ENCODE measurements around the gene PIP5K1B. TPM values are rescaled to one million over a fixed set of nuclear protein-coding genes. Genes with fewer than 3 reads are reported as not detected.

PIP5K1B gene
- total and polyA plus RNA-seq, 2 experiments from 2014 or later: 1.3 to 2.8 TPM

DNA sequence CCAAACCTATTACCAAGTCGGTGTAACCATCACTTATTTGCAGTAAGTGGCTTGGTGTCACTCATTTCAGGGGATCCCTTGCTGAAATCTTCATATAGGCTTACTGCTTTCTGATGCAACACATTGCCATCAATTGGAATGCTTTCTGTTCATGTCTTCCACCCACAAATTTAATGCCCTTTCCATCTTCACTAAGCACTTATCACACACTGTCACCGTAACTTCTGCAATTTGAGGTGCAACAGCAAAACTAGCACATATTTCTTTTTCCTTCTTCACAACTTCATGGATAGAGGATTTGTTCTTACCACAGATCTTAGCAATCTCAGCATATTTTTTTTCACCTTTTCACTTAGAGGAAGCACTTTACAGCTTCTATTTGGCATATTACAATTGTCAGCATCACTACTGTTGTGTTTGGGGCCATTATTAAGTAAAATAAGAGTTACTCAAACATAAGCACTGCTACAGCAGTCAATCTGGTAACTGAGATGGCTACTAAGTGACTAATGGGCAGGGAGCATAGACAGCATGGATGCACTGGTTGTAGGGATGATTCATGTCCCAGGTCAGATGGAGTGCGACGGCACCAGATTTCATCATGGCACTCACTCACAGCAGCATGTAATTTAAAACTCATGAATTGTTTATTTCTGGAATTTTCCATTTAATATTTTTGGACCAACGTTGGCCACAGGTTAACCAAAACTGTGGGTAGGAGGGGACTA, 70.1 kb downstream of the PIP5K1B start:
- Histone ChIP-seq H3K4me2 (no peak overlapping the region), H3K36me3 (ENCODE audit: insufficient read depth) (no peaks in the 10 kb centered on the region), H3K9me2 (ENCODE audit: insufficient read depth) (no peaks in the 10 kb centered on the region), H3K27me3 (ENCODE audit: insufficient read depth) (no peaks in the 10 kb centered on the region), H3K4me3 (no peak overlapping the region), H3F3A (replicated peaks; ENCODE audit: low read depth) (no peaks in the 10 kb centered on the region), H3K79me2 (replicated peaks; ENCODE audit: insufficient read depth) (no peaks in the 10 kb centered on the region), H3K27ac (ENCODE audit: low read depth) (no peak overlapping the region), H2AFZ (no peak overlapping the region), H3K4me1 (ENCODE audit: insufficient read depth) (no peaks in the 10 kb centered on the region; the same call in 1 of the 2 replicates), H4K20me1 (replicated peaks; ENCODE audit: insufficient read depth) (0 out of 2 replicates have a peak, but pooled peaks cover 6% of the 10 kb centered on the region)
- Mint-ChIP-seq H3K27me3 (ENCODE audit: insufficient read depth, low read depth, poor library complexity) (no peaks in the 10 kb centered on the region), H3K27ac (no peak overlapping the region), H3K4me1 (peaks cover 2% of the 10 kb centered on the region; the same call in 1 of the 3 replicates), H3K4me3 (no peak overlapping the region), H3K36me3 (ENCODE audit: low read depth) (no peaks in the 10 kb centered on the region), H3K9me3 (no peaks in the 10 kb centered on the region)
- ATAC-seq (no peak), DNase-seq (ENCODE audit: low spot score) (no peak)
- TF ChIP-seq ZNF462 (CRISPR knock-in tag; IDR thresholded peaks at IDR 0.05): no peak

- no peaks in the 10 kb centered on the region for H3K36me3 ChIP-seq (ENCODE audit: insufficient read depth)
- no peak for TF ChIP-seq POLR2AphosphoS5 (IDR thresholded peaks at IDR 0.05; ENCODE audit: low read depth)
- TF ChIP-seq ZNF331 (CRISPR knock-in tag; IDR thresholded peaks at IDR 0.05; ENCODE audit: low read depth): no peak
- H3K9me3 Mint-ChIP-seq: no peaks in the 10 kb centered on the region
- H3K4me3 ChIP-seq: no peak overlapping the region
- no peaks in the 10 kb centered on the region for H3F3A ChIP-seq (replicated peaks; ENCODE audit: low read depth)
- peaks cover 15% of the 10 kb centered on the region for H3K4me1 ChIP-seq (ENCODE audit: insufficient read depth)
- no peak overlapping the region for H3K27ac Mint-ChIP-seq
- ATAC-seq: no peak
- peaks cover 4% of the 10 kb centered on the region; the same call in 1 of the 2 replicates for H4K20me1 ChIP-seq (replicated peaks; ENCODE audit: insufficient read depth)
- no peak overlapping the region for H3K27ac ChIP-seq (ENCODE audit: low read depth)
- H3K4me1 Mint-ChIP-seq: peaks cover 3% of the 10 kb centered on the region
- no peaks in the 10 kb centered on the region for H3K9me2 ChIP-seq (ENCODE audit: insufficient read depth)
- H3K36me3 Mint-ChIP-seq (ENCODE audit: low read depth): no peaks in the 10 kb centered on the region
- no peaks in the 10 kb centered on the region for H3K27me3 Mint-ChIP-seq (ENCODE audit: insufficient read depth, low read depth, poor library complexity)
- H3K4me3 Mint-ChIP-seq: no peak overlapping the region
- H3K4me2 ChIP-seq: no peak overlapping the region
- DNase-seq (ENCODE audit: low spot score): no peak
- no peak overlapping the region for H2AFZ ChIP-seq
- no peaks in the 10 kb centered on the region for H3K27me3 ChIP-seq (ENCODE audit: insufficient read depth)
- H3K79me2 ChIP-seq (replicated peaks; ENCODE audit: insufficient read depth): peaks cover 20% of the 10 kb centered on the region
Measured at GRCh38 chr9:68777070-68777763, 72.2 kb downstream of the PIP5K1B start.

Measured in GM23338 (cell line).